ENCODE results near the gene PLCL2. TPM values are rescaled to one million over a fixed set of nuclear protein-coding genes. Genes with fewer than 3 reads are reported as not detected.

The PLCL2 gene
- total and polyA plus RNA-seq, 2 donors (not counting 3 experiments of a cell fraction or from before 2014, with no cell fraction given) = 2.3 to 10.7 TPM

- no peak for FAIRE-seq
- no TSS peak for BruUV-seq (replicated peaks)
- CTCF ChIA-PET = no interaction called here
These were observed 178.8 kb downstream of the PLCL2 start for GRCh38 chr3:17063596-17063995.

More at GRCh38 chr3:17063596-17063995, 178.8 kb downstream of the PLCL2 start:
- H2AFZ ChIP-seq (ENCODE audit: low read depth, low read length) = no peak overlapping the region
- no peaks in the 10 kb centered on the region for H3K27me3 ChIP-seq (ENCODE audit: control insufficient read depth in 2 of 2, insufficient read depth in 2 of 2, low read length in 2 of 2)
- no peak overlapping the region for H3K27ac ChIP-seq (ENCODE audit: insufficient read depth, low read depth, low read length)
- TF ChIP-seq MAX (IDR thresholded peaks at IDR 0.05; ENCODE audit: insufficient read depth, insufficient read length) (no peak), JUN (IDR thresholded peaks at IDR 0.05; ENCODE audit: borderline replicate concordance, insufficient read depth, insufficient read length, low read depth) (no peak), GATA2 (IDR thresholded peaks at IDR 0.05; ENCODE audit: insufficient read depth, insufficient read length, low read depth, low read length) (no peak), MYC (IDR thresholded peaks at IDR 0.05; ENCODE audit: low read depth, low read length) (no peak), CTCF (IDR thresholded peaks at IDR 0.05; ENCODE audit: extremely low read depth in 1 of 2, insufficient read depth in 1 of 2, low read depth in 1 of 2, low read length in 2 of 2) (no peak), FOS (IDR thresholded peaks at IDR 0.05; ENCODE audit: borderline replicate concordance, insufficient read depth, low read length) (no peak), EZH2 (IDR thresholded peaks at IDR 0.05; ENCODE audit: borderline replicate concordance, low read depth, low read length, severe bottlenecking) (no peak), POLR2AphosphoS5 (IDR thresholded peaks at IDR 0.05; ENCODE audit: insufficient read depth, low read depth, low read length) (no peak), POLR2A (IDR thresholded peaks at IDR 0.05; ENCODE audit: low read depth, low read length) (no peak)
- H3K9ac ChIP-seq (replicated peaks; ENCODE audit: extremely low read depth, insufficient read depth, low read length) = no peak overlapping the region
- no peaks in the 10 kb centered on the region for H3K9me3 ChIP-seq (replicated peaks; ENCODE audit: control insufficient read depth, insufficient read depth, low read length)
- no peaks in the 10 kb centered on the region for H3K79me2 ChIP-seq (ENCODE audit: control insufficient read depth, insufficient read depth, low read length)
- DNase-seq (ENCODE audit: low read depth, low spot score) = no peak
- no peaks in the 10 kb centered on the region for H3K36me3 ChIP-seq (ENCODE audit: control insufficient read depth in 2 of 2, extremely low read depth in 1 of 2, insufficient read depth in 2 of 2, low read length in 2 of 2)
- H3K4me2 ChIP-seq (ENCODE audit: insufficient read depth, low read length) = no peak overlapping the region
- no peaks in the 10 kb centered on the region for H4K20me1 ChIP-seq (replicated peaks; ENCODE audit: control insufficient read depth, extremely low read depth, insufficient read depth, low read length)
- no peaks in the 10 kb centered on the region for H3K9me1 ChIP-seq (replicated peaks; ENCODE audit: control insufficient read depth, extremely low read depth, insufficient read depth, low read length)
- POLR2A ChIA-PET = no interaction called here
- dilution Hi-C loops (cut with MboI; ENCODE audit: extremely low pct_ligation_motif_present, low sequenced_read_pairs) (no loop called here), intact Hi-C loops (cut with micrococcal nuclease) (no loop called here)
- H3K4me3 ChIP-seq (replicated peaks in 1 of 3; ENCODE audit: insufficient read depth in 1 of 3, low read depth in 1 of 3, low read length in 3 of 3) = no peak overlapping the region
- no peaks in the 10 kb centered on the region for H3K4me1 ChIP-seq (ENCODE audit: control insufficient read depth, extremely low read depth, insufficient read depth, low read length)
